Neural cell (in vitro differentiated cells): Measurements from ENCODE around the gene TAGLN. TPM values are rescaled to one million over a fixed set of nuclear protein-coding genes. Genes with fewer than 3 reads are reported as not detected.

Experiments
- H2AFZ ChIP-seq: fragments of 200-600, 300-800 bp; sonication (generic), shearing (Covaris generic); 2 replicates; pipeline ENCODE4 v1.6.0; 2014; ENCODE audit warnings: low read depth, mild to moderate bottlenecking, antibody characterized with exemption, low read length, moderate library complexity
- H3F3A ChIP-seq: fragments of 200-600 bp; shearing (Covaris generic); 2 replicates; pipeline ENCODE4 v1.6.1; 2016; ENCODE audit warnings: mild to moderate bottlenecking, moderate library complexity, mixed read lengths, antibody characterized with exemption, low read length; ENCODE audit not compliant: insufficient read depth, poor library complexity, severe bottlenecking
- H3K27ac ChIP-seq: fragments of 200-600, 300-800 bp; sonication (generic), shearing (Covaris generic); 2 replicates; pipeline ENCODE4 v1.5.1; 2014; ENCODE audit warnings: mild to moderate bottlenecking, low read length, moderate library complexity
- H3K27me3 ChIP-seq: fragments of 300-800, 200-600 bp; sonication (generic), shearing (Covaris generic); 2 replicates; pipeline ENCODE4 v1.6.0; 2014; ENCODE audit warnings: mild to moderate bottlenecking, low read depth, low read length, moderate library complexity; ENCODE audit not compliant: insufficient read depth
- H3K36me3 ChIP-seq: fragments of 300-800, 200-600 bp; sonication (generic), shearing (Covaris generic); 2 replicates; pipeline ENCODE4 v1.5.1; 2014; ENCODE audit warnings: mild to moderate bottlenecking, antibody characterized with exemption, low read length, moderate library complexity; ENCODE audit not compliant: insufficient read depth
- H3K4me2 ChIP-seq: fragments of 300-800, 200-600 bp; sonication (generic), shearing (Covaris generic); 2 replicates; pipeline ENCODE4 v1.6.0; 2014; ENCODE audit warnings: mild to moderate bottlenecking, low read length
- H3K4me3 ChIP-seq: fragments of 300-800, 200-600 bp; sonication (generic), shearing (Covaris generic); 2 replicates; pipeline ENCODE4 v1.5.1; 2014; ENCODE audit warnings: mild to moderate bottlenecking, low read length, moderate library complexity
- H3K79me2 ChIP-seq: fragments of 200-600 bp; shearing (Covaris generic); replicated peaks from 2 replicates; pipeline ENCODE4 v1.6.0; 2014; ENCODE audit warnings: mild to moderate bottlenecking, low read length, moderate library complexity; ENCODE audit not compliant: insufficient read depth
- H3K9ac ChIP-seq: fragments of 300-800, 200-600 bp; sonication (generic), shearing (Covaris generic); 2 replicates; pipeline ENCODE4 v1.6.1; 2016; ENCODE audit warnings: mild to moderate bottlenecking, low read length, mixed read lengths
- H3K9me2 ChIP-seq: fragments of 200-600 bp; shearing (Covaris generic); 2 replicates; pipeline ENCODE4 v1.6.1; 2016; ENCODE audit warnings: mild to moderate bottlenecking, low read length, mixed read lengths; ENCODE audit not compliant: insufficient read depth
- H3K9me3 ChIP-seq: fragments of 200-600, 300-800 bp; sonication (generic), shearing (Covaris generic); 2 replicates; pipeline ENCODE4 v1.6.1; 2016; ENCODE audit warnings: mild to moderate bottlenecking, mixed run types, low read length, moderate library complexity, mixed read lengths
- H4K20me1 ChIP-seq: fragments of 200-600 bp; shearing (Covaris generic); 2 replicates; pipeline ENCODE4 v1.6.1; 2016; ENCODE audit warnings: mild to moderate bottlenecking, mixed run types; ENCODE audit not compliant: insufficient read depth
- EP300 ChIP-seq: fragments of 450-650 bp; conservative IDR thresholded peaks from 2 replicates; pipeline ENCODE4 v1.6.1; 2014; ENCODE audit warnings: antibody characterized with exemption, mild to moderate bottlenecking, moderate library complexity; ENCODE audit not compliant: poor library complexity, severe bottlenecking
- EZH2 ChIP-seq: fragments of 200-600, 300-800 bp; shearing (Covaris generic), sonication (generic); IDR thresholded peaks from 2 replicates; pipeline ENCODE4 v1.6.1; 2014; ENCODE audit warnings: antibody characterized with exemption, low read length, borderline replicate concordance, mild to moderate bottlenecking; ENCODE audit not compliant: insufficient read depth, poor library complexity, severe bottlenecking
- MXI1 ChIP-seq: fragments of 450-650 bp; conservative IDR thresholded peaks from 2 replicates; pipeline ENCODE4 v1.6.1; 2014; ENCODE audit warnings: antibody characterized with exemption, mild to moderate bottlenecking; ENCODE audit not compliant: poor library complexity, severe bottlenecking
- POLR2AphosphoS5 ChIP-seq: IDR thresholded peaks from 2 replicates; pipeline ENCODE4 v1.6.1; 2012
- RAD21 ChIP-seq: fragments of 450-650 bp; conservative IDR thresholded peaks from 2 replicates; pipeline ENCODE4 v1.6.1; 2014; ENCODE audit warnings: antibody characterized with exemption, mild to moderate bottlenecking, moderate library complexity
- SMC3 ChIP-seq: fragments of 450-650 bp; conservative IDR thresholded peaks from 2 replicates; pipeline ENCODE4 v1.6.1; 2014; ENCODE audit warnings: antibody characterized with exemption, mild to moderate bottlenecking, moderate library complexity; ENCODE audit not compliant: poor library complexity
- TAF1 ChIP-seq: IDR thresholded peaks from 2 replicates; pipeline ENCODE4 v1.6.1; 2012; ENCODE audit warnings: low read depth
- polyA plus RNA-seq: library from polyadenylated mRNA; depleted of rRNA; stranded (reverse); fragments of >200 nt; gene quantifications from 2 replicates; pipeline ENCODE4 v1.2.3, GENCODE V29; 2014
- TF ChIP-seq, protein P1 (sequence below): fragments of 450-650 bp; IDR thresholded peaks from 2 replicates; pipeline ENCODE4 v1.5.1; 2014; ENCODE audit warnings: antibody characterized with exemption, mild to moderate bottlenecking, moderate library complexity; ENCODE audit not compliant: poor library complexity, severe bottlenecking
- TF ChIP-seq, protein P2 (sequence below): IDR thresholded peaks from 2 replicates; pipeline ENCODE4 v1.6.1; 2012; ENCODE audit warnings: borderline replicate concordance

The TAGLN gene
- polyA plus RNA-seq, 1 donor from 2014 or later, result 15.7 TPM

DNA sequence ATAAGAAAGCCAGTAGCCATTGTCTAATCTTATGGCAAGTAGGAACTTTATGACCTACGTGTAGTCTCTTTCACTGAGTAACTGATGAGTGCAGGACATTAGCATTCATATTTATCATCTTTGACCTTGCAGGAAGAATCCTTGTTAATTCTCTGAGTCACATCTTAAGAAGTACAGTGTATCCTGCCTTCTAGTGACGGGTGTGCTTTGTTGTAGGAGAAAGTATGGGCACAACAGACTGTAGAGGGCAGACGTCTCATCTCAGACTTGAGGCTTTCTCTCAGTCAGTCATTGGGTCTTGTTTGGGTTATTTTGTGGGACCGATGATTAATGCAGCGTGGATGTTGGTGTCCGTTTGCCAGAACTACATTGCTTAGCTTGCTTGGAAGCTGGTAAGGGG, 40.1 kb downstream of the TAGLN start:
- Histone ChIP-seq H4K20me1 (no peaks in the 10 kb centered on the region), H3K27ac (no peak overlapping the region), H3F3A (no peaks in the 10 kb centered on the region), H3K4me3 (no peak overlapping the region), H3K4me2 (no peak overlapping the region), H3K79me2 (peaks cover 12% of the 10 kb centered on the region), H3K9me3 (no peaks in the 10 kb centered on the region), H2AFZ (no peak overlapping the region), H3K36me3 (peaks cover 5% of the 10 kb centered on the region), H3K9me2 (no peaks in the 10 kb centered on the region), H3K27me3 (no peaks in the 10 kb centered on the region), H3K9ac (no peak overlapping the region)
- TF ChIP-seq SMC3, result no peak
- TF ChIP-seq EP300, result no peak

DNA sequence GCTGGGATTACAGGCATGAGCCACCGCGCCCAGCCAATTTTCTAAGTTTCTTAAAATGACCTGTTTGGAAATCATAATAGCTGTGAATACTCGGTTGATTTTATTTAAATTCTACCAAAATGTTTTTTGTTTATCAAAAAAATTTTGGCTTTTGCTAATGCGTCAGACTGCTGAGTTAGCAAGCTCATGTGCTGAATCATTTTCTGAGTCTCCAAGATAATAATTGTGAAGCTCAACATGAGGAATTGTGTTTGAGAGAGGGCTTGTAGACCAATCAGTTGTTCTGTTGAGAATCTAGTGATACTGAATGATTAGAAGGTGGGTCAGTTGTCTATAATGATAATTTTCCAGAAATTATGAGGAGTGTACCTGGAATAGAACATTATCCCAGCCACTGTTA, 49.2 kb downstream of the TAGLN start:
- Histone ChIP-seq H3K27me3 (no peaks in the 10 kb centered on the region), H3K79me2 (no peaks in the 10 kb centered on the region), H3K4me3 (no peak overlapping the region), H3K27ac (no peak overlapping the region), H3K4me2 (no peak overlapping the region), H3K36me3 (peaks cover 13% of the 10 kb centered on the region), H3K9me2 (no peaks in the 10 kb centered on the region), H2AFZ (no peak overlapping the region), H3F3A (no peaks in the 10 kb centered on the region), H4K20me1 (no peaks in the 10 kb centered on the region), H3K9me3 (no peaks in the 10 kb centered on the region), H3K9ac (no peak overlapping the region)
- TF ChIP-seq TAF1 (no peak), MXI1 (no peak), RAD21 (no peak), POLR2AphosphoS5 (no peak), EP300 (no peak), SMC3 (no peak), EZH2 (no peak)
- TF ChIP-seq, protein P1, sequence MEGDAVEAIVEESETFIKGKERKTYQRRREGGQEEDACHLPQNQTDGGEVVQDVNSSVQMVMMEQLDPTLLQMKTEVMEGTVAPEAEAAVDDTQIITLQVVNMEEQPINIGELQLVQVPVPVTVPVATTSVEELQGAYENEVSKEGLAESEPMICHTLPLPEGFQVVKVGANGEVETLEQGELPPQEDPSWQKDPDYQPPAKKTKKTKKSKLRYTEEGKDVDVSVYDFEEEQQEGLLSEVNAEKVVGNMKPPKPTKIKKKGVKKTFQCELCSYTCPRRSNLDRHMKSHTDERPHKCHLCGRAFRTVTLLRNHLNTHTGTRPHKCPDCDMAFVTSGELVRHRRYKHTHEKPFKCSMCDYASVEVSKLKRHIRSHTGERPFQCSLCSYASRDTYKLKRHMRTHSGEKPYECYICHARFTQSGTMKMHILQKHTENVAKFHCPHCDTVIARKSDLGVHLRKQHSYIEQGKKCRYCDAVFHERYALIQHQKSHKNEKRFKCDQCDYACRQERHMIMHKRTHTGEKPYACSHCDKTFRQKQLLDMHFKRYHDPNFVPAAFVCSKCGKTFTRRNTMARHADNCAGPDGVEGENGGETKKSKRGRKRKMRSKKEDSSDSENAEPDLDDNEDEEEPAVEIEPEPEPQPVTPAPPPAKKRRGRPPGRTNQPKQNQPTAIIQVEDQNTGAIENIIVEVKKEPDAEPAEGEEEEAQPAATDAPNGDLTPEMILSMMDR, result no peak
- TF ChIP-seq, protein P2, sequence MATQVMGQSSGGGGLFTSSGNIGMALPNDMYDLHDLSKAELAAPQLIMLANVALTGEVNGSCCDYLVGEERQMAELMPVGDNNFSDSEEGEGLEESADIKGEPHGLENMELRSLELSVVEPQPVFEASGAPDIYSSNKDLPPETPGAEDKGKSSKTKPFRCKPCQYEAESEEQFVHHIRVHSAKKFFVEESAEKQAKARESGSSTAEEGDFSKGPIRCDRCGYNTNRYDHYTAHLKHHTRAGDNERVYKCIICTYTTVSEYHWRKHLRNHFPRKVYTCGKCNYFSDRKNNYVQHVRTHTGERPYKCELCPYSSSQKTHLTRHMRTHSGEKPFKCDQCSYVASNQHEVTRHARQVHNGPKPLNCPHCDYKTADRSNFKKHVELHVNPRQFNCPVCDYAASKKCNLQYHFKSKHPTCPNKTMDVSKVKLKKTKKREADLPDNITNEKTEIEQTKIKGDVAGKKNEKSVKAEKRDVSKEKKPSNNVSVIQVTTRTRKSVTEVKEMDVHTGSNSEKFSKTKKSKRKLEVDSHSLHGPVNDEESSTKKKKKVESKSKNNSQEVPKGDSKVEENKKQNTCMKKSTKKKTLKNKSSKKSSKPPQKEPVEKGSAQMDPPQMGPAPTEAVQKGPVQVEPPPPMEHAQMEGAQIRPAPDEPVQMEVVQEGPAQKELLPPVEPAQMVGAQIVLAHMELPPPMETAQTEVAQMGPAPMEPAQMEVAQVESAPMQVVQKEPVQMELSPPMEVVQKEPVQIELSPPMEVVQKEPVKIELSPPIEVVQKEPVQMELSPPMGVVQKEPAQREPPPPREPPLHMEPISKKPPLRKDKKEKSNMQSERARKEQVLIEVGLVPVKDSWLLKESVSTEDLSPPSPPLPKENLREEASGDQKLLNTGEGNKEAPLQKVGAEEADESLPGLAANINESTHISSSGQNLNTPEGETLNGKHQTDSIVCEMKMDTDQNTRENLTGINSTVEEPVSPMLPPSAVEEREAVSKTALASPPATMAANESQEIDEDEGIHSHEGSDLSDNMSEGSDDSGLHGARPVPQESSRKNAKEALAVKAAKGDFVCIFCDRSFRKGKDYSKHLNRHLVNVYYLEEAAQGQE, result no peak

DNA sequence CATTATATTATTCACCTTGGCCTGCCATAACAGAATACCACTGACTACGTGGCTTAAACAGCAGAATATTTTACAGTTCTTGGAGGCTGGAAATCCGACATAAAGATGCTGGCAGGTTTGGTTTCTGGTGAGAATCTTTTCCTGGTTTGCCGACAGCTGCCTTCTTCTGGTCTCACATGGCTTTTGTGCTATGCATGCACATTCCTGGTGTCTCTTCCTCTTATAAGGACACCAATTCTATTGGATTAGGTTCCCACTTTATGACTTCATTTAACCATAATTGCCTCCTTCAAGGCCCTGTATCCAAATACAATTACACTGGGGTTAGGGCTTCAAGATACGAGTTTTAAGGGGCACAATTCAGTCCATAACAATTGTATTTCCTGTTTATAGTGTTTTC, 50.4 kb downstream of the TAGLN start:
- Histone ChIP-seq H2AFZ (no peak overlapping the region), H3K4me2 (no peak overlapping the region)
- TF ChIP-seq, protein P2, result no peak
- TF ChIP-seq TAF1 (no peak), MXI1 (no peak), RAD21 (no peak), EZH2 (no peak), SMC3 (no peak), POLR2AphosphoS5 (no peak), EP300 (no peak)
- TF ChIP-seq, protein P1, result no peak

More for the DNA sequence above, 50.4 kb downstream of the TAGLN start:
- Histone ChIP-seq H3K9me3 (no peaks in the 10 kb centered on the region), H3K36me3 (peaks cover 13% of the 10 kb centered on the region), H3K9ac (no peak overlapping the region), H3K27ac (no peak overlapping the region), H3K9me2 (no peaks in the 10 kb centered on the region), H4K20me1 (no peaks in the 10 kb centered on the region), H3K27me3 (no peaks in the 10 kb centered on the region), H3F3A (no peaks in the 10 kb centered on the region), H3K4me3 (no peak overlapping the region), H3K79me2 (no peaks in the 10 kb centered on the region)
